Measurements from ENCODE around the gene RAMP1.

- TF ChIP-seq, protein P1, sequence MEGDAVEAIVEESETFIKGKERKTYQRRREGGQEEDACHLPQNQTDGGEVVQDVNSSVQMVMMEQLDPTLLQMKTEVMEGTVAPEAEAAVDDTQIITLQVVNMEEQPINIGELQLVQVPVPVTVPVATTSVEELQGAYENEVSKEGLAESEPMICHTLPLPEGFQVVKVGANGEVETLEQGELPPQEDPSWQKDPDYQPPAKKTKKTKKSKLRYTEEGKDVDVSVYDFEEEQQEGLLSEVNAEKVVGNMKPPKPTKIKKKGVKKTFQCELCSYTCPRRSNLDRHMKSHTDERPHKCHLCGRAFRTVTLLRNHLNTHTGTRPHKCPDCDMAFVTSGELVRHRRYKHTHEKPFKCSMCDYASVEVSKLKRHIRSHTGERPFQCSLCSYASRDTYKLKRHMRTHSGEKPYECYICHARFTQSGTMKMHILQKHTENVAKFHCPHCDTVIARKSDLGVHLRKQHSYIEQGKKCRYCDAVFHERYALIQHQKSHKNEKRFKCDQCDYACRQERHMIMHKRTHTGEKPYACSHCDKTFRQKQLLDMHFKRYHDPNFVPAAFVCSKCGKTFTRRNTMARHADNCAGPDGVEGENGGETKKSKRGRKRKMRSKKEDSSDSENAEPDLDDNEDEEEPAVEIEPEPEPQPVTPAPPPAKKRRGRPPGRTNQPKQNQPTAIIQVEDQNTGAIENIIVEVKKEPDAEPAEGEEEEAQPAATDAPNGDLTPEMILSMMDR (IDR thresholded peaks at IDR 0.05) = no peak
- TF ChIP-seq POLR2A (IDR thresholded peaks at IDR 0.05) = no peak
Observed at GRCh38 chr2:237917696-237918374, 58.4 kb downstream of the RAMP1 start.
